CD4-positive, alpha-beta T cell (primary cell): ENCODE results near the gene USP53. TPM values are rescaled to one million over a fixed set of nuclear protein-coding genes. Genes with fewer than 3 reads are reported as not detected.

Source experiments
- ATAC-seq: fragments of 200-7000 bp; cut with Tn5 transposase; one replicate; pipeline ENCODE4 v1.10.0; 2022; ENCODE audit warnings: mild to moderate bottlenecking; ENCODE audit not compliant: poor library complexity
- CTCF ChIA-PET: fragments of 350-600 bp; sonication (Branson Sonifier 250); formaldehyde crosslinking; loops from one replicate; lab custom pipeline; 2021; ENCODE audit warnings: antibody characterized with exemption, inconsistent platforms; lab: Charles Lee
- POLR2A ChIA-PET: fragments of 350-600 bp; sonication (Branson Sonifier 250); formaldehyde crosslinking; loops from one replicate; lab custom pipeline; 2021; ENCODE audit warnings: antibody characterized with exemption, inconsistent platforms; lab: Charles Lee
- DNase-seq, 14 experiments: peaks; one replicate each; pipeline ENCODE4 v3.0.0-alpha.2; 2013 to 2020; ENCODE audit warnings: mixed read lengths in 2 of 14
- H3K27ac ChIP-seq, 2 donors: one replicate each; pipeline versions ENCODE4 v1.5.1 to v1.7.0; 2013; ENCODE audit warnings: low read length in 2 of 2, low read depth in 1 of 2, mild to moderate bottlenecking in 1 of 2
- H3K27me3 ChIP-seq, 2 experiments: 1 replicate in 1 of 2; 2 replicates in 1 of 2; pipeline versions ENCODE4 v1.6.1 to v1.7.0; 2013; ENCODE audit warnings: low read length in 2 of 2, control low read depth in 1 of 2, mild to moderate bottlenecking in 1 of 2, moderate library complexity in 1 of 2; ENCODE audit not compliant: insufficient read depth in 2 of 2, control insufficient read depth in 1 of 2
- H3K36me3 ChIP-seq: one replicate; pipeline ENCODE4 v1.6.1; 2013; ENCODE audit warnings: low read length, control low read depth; ENCODE audit not compliant: insufficient read depth
- H3K4me1 ChIP-seq: one replicate; pipeline ENCODE4 v1.6.1; 2013; ENCODE audit warnings: low read length, control low read depth; ENCODE audit not compliant: insufficient read depth
- H3K4me3 ChIP-seq: one replicate; pipeline ENCODE4 v1.5.1; 2013; ENCODE audit warnings: mild to moderate bottlenecking, low read length, moderate library complexity
- H3K9me3 ChIP-seq, 2 experiments: 1 replicate in 1 of 2; 2 replicates in 1 of 2; pipeline versions ENCODE4 v1.6.1 to v1.7.0; 2013; ENCODE audit warnings: low read length in 2 of 2, mild to moderate bottlenecking in 2 of 2, control low read depth in 1 of 2, moderate library complexity in 1 of 2; ENCODE audit not compliant: control insufficient read depth in 1 of 2, insufficient read depth in 1 of 2
- H3K27ac Mint-ChIP-seq: one replicate; pipeline ENCODE4 v1.8.0; 2020; ENCODE audit warnings: mixed read lengths
- H3K27me3 Mint-ChIP-seq: one replicate; pipeline ENCODE4 v1.8.0; 2021; ENCODE audit warnings: mixed read lengths
- H3K36me3 Mint-ChIP-seq: one replicate; pipeline ENCODE4 v1.8.0; 2021; ENCODE audit warnings: low read depth, mixed read lengths
- H3K4me1 Mint-ChIP-seq: one replicate; pipeline ENCODE4 v1.8.0; 2021; ENCODE audit warnings: low read depth, mixed read lengths
- H3K4me3 Mint-ChIP-seq: one replicate; pipeline ENCODE4 v1.8.0; 2020; ENCODE audit warnings: mild to moderate bottlenecking, mixed read lengths
- H3K9me3 Mint-ChIP-seq: one replicate; pipeline ENCODE4 v1.8.0; 2020; ENCODE audit warnings: mixed read lengths
- CTCF ChIP-seq: fragments of 200-600 bp; IDR thresholded peaks from one replicate; pipeline ENCODE4 v1.8.0; 2022; ENCODE audit warnings: antibody characterized with exemption, mild to moderate bottlenecking
- intact Hi-C, 2 experiments: fragments of 100-400 bp; cut with DNase I in 1 of 2; cut with micrococcal nuclease in 1 of 2; formaldehyde crosslinking; loops; one replicate each; pipeline versions ENCODE4 v1.15.1 to v1.9.0; 2023 to 2025; cut with DNase I, micrococcal nuclease
- total RNA-seq, 174 experiments: library from RNA in 2 of 174; stranded (reverse) in 2 of 174; gene quantifications; one replicate each; pipeline ENCODE4 v1.2.3 and lab custom pipeline; 2021 to 2026

The USP53 gene
- total RNA-seq, 2 experiments from 2014 or later: 15.1 to 15.5 TPM

- ChIA-PET CTCF (no interaction called here), POLR2A (no interaction called here)
- Histone ChIP-seq H3K36me3 (no peaks in the 10 kb centered on the region), H3K4me3 (no peak overlapping the region), H3K9me3 (no peaks in the 10 kb centered on the region), H3K27ac (no peak overlapping the region), H3K27me3 (no peaks in the 10 kb centered on the region), H3K4me1 (no peaks in the 10 kb centered on the region)
- intact Hi-C loops: no loop called here
- Mint-ChIP-seq H3K36me3 (no peaks in the 10 kb centered on the region), H3K4me3 (no peak overlapping the region), H3K4me1 (no peaks in the 10 kb centered on the region), H3K27ac (no peak overlapping the region), H3K27me3 (peaks cover 20% of the 10 kb centered on the region), H3K9me3 (peaks cover 4% of the 10 kb centered on the region)
- no peak for TF ChIP-seq CTCF
- ATAC-seq (no peak), DNase-seq (no peak)
Measured at GRCh38 chr4:119197772-119198212, 14.7 kb upstream of the USP53 start.

GRCh38 chr4:119204916-119205315, 7.6 kb upstream of the USP53 start:
- peaks cover 4% of the 10 kb centered on the region for H3K9me3 Mint-ChIP-seq
- CTCF ChIA-PET: no interaction called here
- no peak overlapping the region for H3K27ac ChIP-seq
- intact Hi-C loops: loop anchor here in 1 of 2 experiments (5.0 kb wide), 1 partner anchor 58 kb away; no protein-coding TSS in a partner anchor
- TF ChIP-seq CTCF: no peak
- H3K4me3 ChIP-seq: no peak overlapping the region
- DNase-seq (no peak), ATAC-seq (no peak)
- no peaks in the 10 kb centered on the region for H3K36me3 Mint-ChIP-seq
- POLR2A ChIA-PET: no interaction called here
- no peaks in the 10 kb centered on the region for H3K4me1 ChIP-seq
- no peaks in the 10 kb centered on the region for H3K4me1 Mint-ChIP-seq
- H3K9me3 ChIP-seq: no peaks in the 10 kb centered on the region
- H3K27me3 Mint-ChIP-seq: peaks cover 13% of the 10 kb centered on the region
- no peak overlapping the region for H3K4me3 Mint-ChIP-seq
- no peaks in the 10 kb centered on the region for H3K27me3 ChIP-seq
- H3K36me3 ChIP-seq: no peaks in the 10 kb centered on the region
- no peak overlapping the region for H3K27ac Mint-ChIP-seq

- Histone ChIP-seq H3K4me1 (no peaks in the 10 kb centered on the region), H3K9me3 (no peaks in the 10 kb centered on the region), H3K36me3 (no peaks in the 10 kb centered on the region), H3K27me3 (no peaks in the 10 kb centered on the region), H3K27ac (no peak overlapping the region), H3K4me3 (no peak overlapping the region)
- no peak for ATAC-seq
- Mint-ChIP-seq H3K27me3 (peaks cover 7% of the 10 kb centered on the region), H3K4me1 (peaks cover 2% of the 10 kb centered on the region), H3K4me3 (no peak overlapping the region), H3K27ac (no peak overlapping the region), H3K36me3 (no peaks in the 10 kb centered on the region), H3K9me3 (peaks cover 4% of the 10 kb centered on the region)
- no peak for TF ChIP-seq CTCF
- intact Hi-C loops: loop anchor here in 1 of 2 experiments (5.0 kb wide), 1 partner anchor 58 kb away; no protein-coding TSS in a partner anchor
- CTCF ChIA-PET: no interaction called here
- DNase-seq: no peak
- POLR2A ChIA-PET: no interaction called here
Measured at GRCh38 chr4:119205690-119206089, 6.8 kb upstream of the USP53 start.
